Adrenal gland (tissue), 12 donors: ENCODE measurements around the gene GPR78. TPM values are rescaled to one million over a fixed set of nuclear protein-coding genes. Genes with fewer than 3 reads are reported as not detected.

Experiments
- DNase-seq, 7 donors: peaks; one replicate each; pipeline ENCODE4 v3.0.0-alpha.2; 2019 to 2020
- H3K27ac ChIP-seq, 5 donors: fragments of 200-600 bp; sonication (generic) in 4 of 5; 1 replicate in 3 of 5; 2 replicates in 2 of 5; pipeline versions ENCODE4 v1.5.1 to v1.8.0; 2016 to 2020; ENCODE audit warnings: mild to moderate bottlenecking in 1 of 5
- H3K27me3 ChIP-seq: fragments of 200-600 bp; 2 replicates; pipeline ENCODE4 v1.8.0; 2021
- H3K36me3 ChIP-seq, 2 donors: fragments of 200-600 bp; replicated peaks in 1 of 2; 1 replicate in 1 of 2; 2 replicates in 1 of 2; pipeline versions ENCODE4 v1.5.1 to v1.8.0; 2018 to 2022
- H3K4me1 ChIP-seq, 2 donors: fragments of 200-600 bp; replicated peaks in 1 of 2; 1 replicate in 1 of 2; 2 replicates in 1 of 2; pipeline versions ENCODE4 v1.5.1 to v1.8.0; 2018 to 2021
- H3K4me3 ChIP-seq, 4 donors: fragments of 200-600 bp; sonication (generic) in 3 of 4; one replicate each; pipeline ENCODE4 v1.5.1; 2016 to 2018
- H3K9me3 ChIP-seq, 3 donors: fragments of 200-600 bp; sonication (generic) in 1 of 3; replicated peaks in 1 of 3; 1 replicate in 2 of 3; 2 replicates in 1 of 3; pipeline versions ENCODE4 v1.5.1 to v1.8.0; 2016 to 2021
- POLR2A ChIP-seq, 2 donors: fragments of 450-650 bp; IDR thresholded peaks; one replicate each; pipeline ENCODE4 v1.6.1; 2017; ENCODE audit warnings: antibody characterized with exemption in 2 of 2, mild to moderate bottlenecking in 2 of 2, moderate library complexity in 1 of 2
- WGBS, 4 donors: extraction: QIAGEN DNeasy Blood & Tissue Kit in 2 of 4; methylation state at CpG; one replicate each; pipeline versions ENCODE4 v1.1.5 to v1.1.7; 2013 to 2017; 5-methylcytosine and 5-hydroxymethylcytosine counted together
- intact Hi-C, 2 donors: fragments of 100-400 bp; cut with DNase I; formaldehyde crosslinking; loops; one replicate each; pipeline versions ENCODE4 v1.14.1 to v1.15.0; 2022 to 2023
- polyA plus RNA-seq, 3 donors: library from polyadenylated mRNA; stranded (reverse); fragments of 200-250 nt in 2 of 3; fragments of 350-450 nt in 1 of 3; fragmentation: Illumina TruSeq in 1 of 3; extraction: RNeasy Lipid Tissue Mini Kit (QIAGEN cat#74804) in 1 of 3; gene quantifications; one replicate each; pipeline ENCODE4 v1.2.3, GENCODE V29; 2013 to 2014
- total RNA-seq, 9 donors: library from RNA; depleted of rRNA in 4 of 9; stranded (reverse); fragments of >200 nt in 4 of 9; fragments of 120-200 nt in 1 of 9; fragmentation: NEBNext Ultra II Directional in 1 of 9; extraction: Animal tissue kit (Norgen Biotek cat#: 25700) in 1 of 9; gene quantifications; one replicate each; pipeline versions ENCODE4 v1.1.0 to v1.2.4, GENCODE V29; 2013 to 2023
- TF ChIP-seq, protein P1 (sequence below), 6 experiments: fragments of 450-650 bp in 4 of 6; fragments of 200-600 bp in 2 of 6; sonication (generic) in 1 of 6; IDR thresholded peaks; 1 replicate in 5 of 6; 2 replicates in 1 of 6; pipeline versions ENCODE4 v1.5.1 to v1.8.0; 2016 to 2021; ENCODE audit warnings: antibody characterized with exemption in 6 of 6, mild to moderate bottlenecking in 2 of 6, moderate library complexity in 1 of 6
- donor health status: healthy with polysubstance abuse.
- donor health status: Bipolar disorder and iron deficiency.
- donor health status: DM: yes; HTN: yes; CAD: no.
- donor health status: DM: no; HTN: no; CAD: no.
- donor health status: DM: no; HTN: no; CAD: no.
- donor health status: DM: yes; HTN: yes; CAD: no.

GPR78 gene
- total and polyA plus RNA-seq, 12 donors: 0.03 to 0.08 (median 0.07) TPM; not detected in 8

DNA sequence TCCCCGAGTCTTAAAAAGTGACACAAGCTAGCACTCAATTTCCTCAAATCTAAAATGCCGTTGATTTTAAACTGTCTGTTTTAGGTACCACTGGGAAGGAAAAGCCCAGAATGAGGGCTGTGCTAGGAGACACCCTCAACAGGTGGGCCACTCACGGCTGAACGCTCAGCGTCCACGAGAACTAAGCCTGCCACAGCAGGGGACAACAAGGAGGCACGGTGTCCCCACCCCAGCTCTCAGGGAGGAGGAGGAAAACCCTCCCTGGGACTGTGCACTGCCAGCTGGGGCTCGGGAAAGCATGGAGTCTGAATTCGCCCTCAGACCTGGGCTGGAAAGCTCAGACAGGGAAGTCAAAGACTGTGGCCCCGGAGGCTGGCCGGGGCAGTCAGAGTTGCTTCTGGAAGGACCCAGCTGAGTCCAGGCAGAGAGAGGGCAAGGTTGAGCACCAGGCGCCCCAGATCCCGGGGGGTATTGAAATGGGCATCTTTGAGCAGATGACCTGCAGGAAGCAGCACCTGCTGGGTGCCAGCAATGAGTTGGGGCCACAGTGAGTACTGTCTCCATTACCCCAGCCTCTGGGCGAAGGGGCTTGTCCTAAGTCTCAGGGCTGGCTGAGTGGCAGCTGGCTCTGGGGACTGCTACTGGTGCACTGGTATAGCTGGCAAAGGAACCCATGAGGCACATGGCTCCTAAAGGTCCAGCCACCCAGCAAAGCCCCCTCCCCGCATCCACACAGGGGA is 11.6 kb downstream of the GPR78 start:
- Histone ChIP-seq H3K27ac (no peak overlapping the region), H3K36me3 (no peaks in the 10 kb centered on the region), H3K27me3 (peaks cover 15% of the 10 kb centered on the region), H3K4me1 (no peaks in the 10 kb centered on the region), H3K9me3 (no peaks in the 10 kb centered on the region), H3K4me3 (no peak overlapping the region)
- intact Hi-C loops: loop anchor here in 1 of 2 donors (2.0 to 10.0 kb wide), 2 partner anchors 121 to 347 kb away; no protein-coding TSS in a partner anchor
- TF ChIP-seq, protein P1, sequence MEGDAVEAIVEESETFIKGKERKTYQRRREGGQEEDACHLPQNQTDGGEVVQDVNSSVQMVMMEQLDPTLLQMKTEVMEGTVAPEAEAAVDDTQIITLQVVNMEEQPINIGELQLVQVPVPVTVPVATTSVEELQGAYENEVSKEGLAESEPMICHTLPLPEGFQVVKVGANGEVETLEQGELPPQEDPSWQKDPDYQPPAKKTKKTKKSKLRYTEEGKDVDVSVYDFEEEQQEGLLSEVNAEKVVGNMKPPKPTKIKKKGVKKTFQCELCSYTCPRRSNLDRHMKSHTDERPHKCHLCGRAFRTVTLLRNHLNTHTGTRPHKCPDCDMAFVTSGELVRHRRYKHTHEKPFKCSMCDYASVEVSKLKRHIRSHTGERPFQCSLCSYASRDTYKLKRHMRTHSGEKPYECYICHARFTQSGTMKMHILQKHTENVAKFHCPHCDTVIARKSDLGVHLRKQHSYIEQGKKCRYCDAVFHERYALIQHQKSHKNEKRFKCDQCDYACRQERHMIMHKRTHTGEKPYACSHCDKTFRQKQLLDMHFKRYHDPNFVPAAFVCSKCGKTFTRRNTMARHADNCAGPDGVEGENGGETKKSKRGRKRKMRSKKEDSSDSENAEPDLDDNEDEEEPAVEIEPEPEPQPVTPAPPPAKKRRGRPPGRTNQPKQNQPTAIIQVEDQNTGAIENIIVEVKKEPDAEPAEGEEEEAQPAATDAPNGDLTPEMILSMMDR (IDR thresholded peaks at IDR 0.05): no peak
- no peak for TF ChIP-seq POLR2A (IDR thresholded peaks at IDR 0.05)
- WGBS, 4 donors: 56 to 70% (median 64%) methylated on average over 9 to 15 of the region's 15 CpGs
- no peak for DNase-seq

DNA sequence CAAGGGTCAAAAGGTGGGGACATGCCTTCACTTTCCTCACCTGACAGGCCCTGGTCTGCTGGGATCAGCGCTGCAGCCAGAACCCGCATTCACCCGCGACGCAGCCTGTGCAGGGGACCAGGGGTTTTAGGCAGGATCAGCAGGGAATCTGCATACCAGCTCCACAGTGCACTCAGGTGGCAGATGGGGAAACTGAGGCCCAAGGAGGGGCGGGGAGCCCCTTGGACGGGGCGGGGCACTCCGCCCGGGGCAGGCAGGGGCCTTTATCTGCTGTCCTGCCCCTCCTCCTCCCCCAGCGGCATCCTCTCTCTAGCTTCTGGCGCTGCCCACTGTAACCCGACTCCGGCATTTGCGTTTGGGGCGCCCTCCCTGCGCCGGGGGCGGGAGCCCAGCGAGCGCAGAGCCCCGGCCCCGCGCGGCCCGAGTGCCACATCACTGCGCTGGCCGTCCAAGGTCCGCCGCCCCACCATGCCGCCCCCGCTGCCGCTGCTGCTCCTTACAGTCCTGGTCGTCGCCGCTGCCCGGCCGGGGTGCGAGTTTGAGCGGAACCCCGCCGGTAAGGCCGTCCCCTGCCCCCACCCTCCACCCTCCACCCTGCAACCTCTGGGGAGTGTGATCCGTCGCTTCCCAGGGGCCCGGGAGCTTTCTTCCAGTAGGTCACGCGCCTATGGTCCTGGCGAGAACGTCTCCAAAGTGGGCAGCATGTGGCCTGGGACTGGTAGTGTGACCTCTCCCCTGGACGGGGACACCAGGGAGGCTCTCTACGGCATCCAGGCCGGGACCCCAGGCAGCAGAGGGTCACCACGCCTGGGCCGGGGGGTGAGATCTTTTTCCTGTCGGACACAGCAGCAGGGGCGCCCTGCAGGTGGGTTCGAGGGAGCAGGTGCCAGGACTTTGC is 12.4 kb downstream of the GPR78 start, which contains the start of gene CPZ:
Gene CPZ, plus strand, starts transcription at position 400 of the 898 bp plus-strand sequence. Its CDS starts 69 bp downstream, at position 469.
- TF ChIP-seq, protein P1 (IDR thresholded peaks at IDR 0.05): no peak
- no peak for TF ChIP-seq POLR2A (IDR thresholded peaks at IDR 0.05)
- WGBS, 4 donors: 0 to 5% (median 3%) methylated on average over 1 to 58 of the region's 58 CpGs

DNA sequence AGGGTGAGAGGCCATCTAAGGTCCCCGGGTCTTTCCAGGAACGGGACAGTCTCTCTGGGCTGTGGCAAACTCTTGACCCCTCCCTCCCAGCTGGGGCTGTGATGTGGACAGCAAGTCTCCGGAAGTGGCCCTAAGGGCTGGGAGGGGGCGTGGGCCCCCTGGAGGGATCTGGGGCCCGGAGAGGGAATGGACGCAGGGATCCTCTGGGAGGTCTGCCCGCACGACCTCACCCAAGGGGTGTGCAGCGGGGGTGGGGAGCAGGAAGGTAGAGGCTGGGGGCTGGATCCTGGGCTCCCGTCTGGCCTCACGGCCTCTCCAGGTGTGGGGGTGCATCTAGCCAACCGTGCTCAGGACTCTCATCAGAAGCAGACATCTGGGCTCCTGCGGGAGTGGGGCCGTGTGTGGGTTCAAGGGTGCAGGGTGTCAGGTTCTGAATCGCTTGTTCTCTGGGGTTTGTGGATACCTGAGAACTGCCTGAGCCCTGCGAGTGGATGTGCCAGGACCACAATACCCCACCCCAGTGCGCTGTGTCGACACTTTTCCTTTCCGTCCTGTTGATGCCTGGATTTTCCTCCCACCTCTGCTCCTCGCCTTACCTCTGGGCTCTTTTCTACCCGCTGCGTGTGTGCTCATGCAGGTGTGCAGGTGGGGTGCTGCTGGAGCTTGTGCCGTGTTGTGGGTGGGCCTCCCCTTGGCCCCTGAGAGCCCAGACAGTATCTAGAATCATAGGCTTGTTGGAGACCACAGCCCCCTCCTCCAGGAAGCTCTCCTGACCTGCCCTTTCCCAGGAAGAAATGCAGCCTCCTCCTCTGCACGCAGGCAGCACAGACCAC is 13.3 kb downstream of the GPR78 start:
- DNase-seq: no peak
- Histone ChIP-seq H3K27ac (no peak overlapping the region), H3K9me3 (no peaks in the 10 kb centered on the region), H3K36me3 (no peaks in the 10 kb centered on the region), H3K27me3 (peaks cover 15% of the 10 kb centered on the region), H3K4me1 (no peaks in the 10 kb centered on the region), H3K4me3 (peak overlapping the region in 1 of 4 donors; percentile 32)
- TF ChIP-seq, protein P1 (IDR thresholded peaks at IDR 0.05): no peak
- no peak for TF ChIP-seq POLR2A (IDR thresholded peaks at IDR 0.05)
- WGBS, 4 donors: 17 to 49% (median 27%) methylated on average over 10 to 24 of the region's 24 CpGs
- intact Hi-C loops: loop anchor here (2.0 to 10.0 kb wide), 3 partner anchors 123 to 349 kb away; no protein-coding TSS in a partner anchor

More for the DNA sequence above, 12.4 kb downstream of the GPR78 start, which contains the start of gene CPZ:
- Histone ChIP-seq H3K36me3 (no peaks in the 10 kb centered on the region), H3K27ac (no peak within 1 kb of the TSS), H3K4me3 (peak within 1 kb of the TSS in 1 of 4 donors; percentile 32), H3K4me1 (no peaks in the 10 kb centered on the region), H3K27me3 (peaks cover 15% of the 10 kb centered on the region), H3K9me3 (no peaks in the 10 kb centered on the region)
- DNase-seq: no peak
- intact Hi-C loops: loop anchor here in 1 of 2 donors (2.0 to 10.0 kb wide), 2 partner anchors 122 to 348 kb away; no protein-coding TSS in a partner anchor
